UCSD-AML1 (cell line): ENCODE data around the gene ELMO1.

ENCODE experiments used
- DNase-seq: peaks from one replicate; lab custom pipeline; 2025; ENCODE audit not compliant: unreplicated experiment; lab: John Stamatoyannopoulos, UW

The ELMO1 gene

GRCh38 chr7:37071124-37071523 is 377.5 kb downstream of the ELMO1 start:
- DNase-seq = no peak

DNA sequence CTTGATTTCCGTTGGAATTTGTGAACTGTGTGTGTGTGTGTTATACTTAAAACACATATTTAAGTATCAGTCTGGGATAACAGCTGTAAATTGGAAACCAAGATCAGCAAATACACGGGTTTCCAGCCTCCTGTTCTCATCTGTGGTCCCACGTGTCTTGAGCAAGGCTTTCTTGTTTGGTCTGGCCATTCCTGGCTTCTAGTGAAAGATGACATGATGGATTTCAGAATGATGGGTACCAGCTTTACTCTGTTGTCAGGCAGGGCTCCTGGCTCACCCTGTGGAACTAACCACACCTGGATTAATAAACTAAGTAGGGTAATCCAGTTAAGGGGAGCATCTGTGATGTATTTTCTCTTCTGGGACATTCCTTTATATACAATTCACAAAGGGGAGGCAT is 378.2 kb downstream of the ELMO1 start:
- no peak for DNase-seq

GRCh38 chr7:37070031-37070430 is 378.6 kb downstream of the ELMO1 start:
- no peak for DNase-seq

- no peak for DNase-seq
These were observed 379.3 kb downstream of the ELMO1 start for GRCh38 chr7:37069336-37069735.

DNA sequence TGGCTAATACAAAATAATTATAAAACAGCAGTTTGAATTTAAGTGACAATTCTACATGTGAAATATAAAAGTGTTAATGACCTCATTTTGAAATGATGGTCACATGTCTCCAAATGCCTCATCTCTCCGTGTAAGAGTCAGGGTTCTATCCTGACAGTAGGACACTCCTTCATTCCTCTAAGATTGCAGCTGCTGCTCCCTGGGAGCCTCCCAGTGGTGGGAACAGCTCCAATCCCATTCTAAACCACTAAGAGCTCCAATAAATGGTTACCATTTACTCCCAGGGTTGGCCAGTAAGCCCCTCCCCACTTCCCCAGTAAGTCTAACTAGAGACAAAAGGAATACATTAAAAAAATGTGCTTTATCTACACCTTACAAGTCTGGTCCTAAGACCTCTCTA is 379.8 kb downstream of the ELMO1 start:
- DNase-seq = no peak

DNA sequence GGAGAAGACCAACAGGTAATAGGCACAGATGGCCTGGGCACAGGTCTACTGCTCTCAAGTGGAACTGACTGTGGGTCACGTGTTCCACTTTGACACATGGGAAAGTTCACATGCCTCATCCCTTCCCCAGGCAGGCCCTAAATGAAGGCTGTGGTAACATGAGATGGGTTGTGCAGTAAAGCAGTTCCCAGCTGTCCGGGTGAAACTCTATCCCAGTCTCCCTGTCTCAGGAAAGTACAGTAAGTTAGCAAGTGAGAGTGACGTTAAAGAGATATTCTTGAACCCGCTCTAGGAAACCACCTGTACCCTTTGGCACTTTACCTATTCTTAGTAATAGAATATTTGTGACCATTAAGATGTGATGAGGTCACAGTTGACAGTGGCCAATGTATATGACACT is 380.6 kb downstream of the ELMO1 start:
- DNase-seq = no peak

DNA sequence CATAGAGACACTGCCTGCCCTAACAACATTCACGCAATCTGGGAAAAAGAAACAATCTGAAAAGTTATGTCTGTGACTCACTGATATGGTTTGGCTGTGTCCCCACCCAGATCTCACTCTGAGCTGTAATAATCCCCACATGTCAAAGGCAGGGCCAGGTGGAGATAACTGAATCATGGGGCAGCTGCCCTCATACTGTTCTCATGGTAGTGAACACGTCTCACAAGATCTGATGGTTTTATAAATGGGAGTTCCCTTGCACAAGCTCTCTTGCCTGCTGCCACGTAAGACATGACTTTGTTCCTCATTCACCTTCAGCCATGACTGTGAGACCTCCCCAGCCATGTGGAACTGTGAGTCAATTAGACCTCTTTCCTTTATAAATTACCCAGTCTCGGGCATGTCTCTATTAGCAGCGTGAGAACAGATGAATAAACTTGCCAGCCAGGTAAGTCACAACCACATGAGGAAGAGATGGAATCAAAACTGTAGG is 382.8 kb downstream of the ELMO1 start:
- DNase-seq = no peak

DNA sequence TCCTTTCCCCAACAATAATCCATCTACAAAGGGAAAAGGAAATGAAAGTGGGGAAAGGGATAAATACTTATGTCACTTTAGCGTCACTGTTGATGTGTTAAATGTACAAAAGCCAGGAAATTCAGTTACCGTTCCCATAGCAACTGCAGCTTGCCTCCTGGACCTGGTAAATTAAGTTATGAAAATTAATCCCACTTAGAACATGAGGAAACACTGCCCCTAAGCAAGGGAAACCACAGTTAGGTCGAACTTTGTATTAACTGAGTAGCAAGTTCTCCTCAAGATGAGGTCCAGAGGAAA is 386.2 kb downstream of the ELMO1 start:
- no peak for DNase-seq

GRCh38 chr7:37061849-37062559 is 386.7 kb downstream of the ELMO1 start:
- DNase-seq = no peak

DNA sequence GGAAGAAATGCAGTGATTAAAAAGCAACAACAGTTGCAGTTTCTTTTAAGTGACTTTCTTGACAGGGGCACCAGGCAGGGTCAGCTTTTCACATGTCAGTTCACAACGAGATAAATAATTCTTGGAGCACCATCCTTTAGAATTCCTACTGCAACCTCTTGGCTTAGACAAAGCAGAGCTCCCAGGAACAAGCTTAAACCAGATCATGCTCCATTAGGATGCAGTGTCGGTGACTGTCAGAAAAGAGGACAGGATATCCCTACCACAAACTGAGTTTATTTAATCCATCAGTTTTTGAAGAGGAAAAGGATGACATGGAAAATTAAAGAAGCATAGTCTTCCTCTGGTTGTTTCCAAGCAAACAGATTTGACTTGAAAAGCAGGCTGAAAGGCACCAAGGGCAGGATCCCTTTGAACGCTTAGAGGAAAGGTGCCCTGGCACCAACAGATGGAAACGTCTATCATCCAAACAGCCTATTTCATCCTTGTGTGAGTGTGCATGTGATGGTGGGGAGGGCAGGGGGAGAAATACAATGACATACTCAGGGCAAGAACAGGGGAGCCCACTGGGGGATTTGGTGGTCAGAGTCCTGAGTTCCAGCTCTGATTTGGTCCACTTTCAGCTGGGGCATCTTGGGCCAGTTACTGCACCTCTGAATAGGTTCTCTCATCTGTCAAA is 392.3 kb downstream of the ELMO1 start:
- no peak for DNase-seq

DNA sequence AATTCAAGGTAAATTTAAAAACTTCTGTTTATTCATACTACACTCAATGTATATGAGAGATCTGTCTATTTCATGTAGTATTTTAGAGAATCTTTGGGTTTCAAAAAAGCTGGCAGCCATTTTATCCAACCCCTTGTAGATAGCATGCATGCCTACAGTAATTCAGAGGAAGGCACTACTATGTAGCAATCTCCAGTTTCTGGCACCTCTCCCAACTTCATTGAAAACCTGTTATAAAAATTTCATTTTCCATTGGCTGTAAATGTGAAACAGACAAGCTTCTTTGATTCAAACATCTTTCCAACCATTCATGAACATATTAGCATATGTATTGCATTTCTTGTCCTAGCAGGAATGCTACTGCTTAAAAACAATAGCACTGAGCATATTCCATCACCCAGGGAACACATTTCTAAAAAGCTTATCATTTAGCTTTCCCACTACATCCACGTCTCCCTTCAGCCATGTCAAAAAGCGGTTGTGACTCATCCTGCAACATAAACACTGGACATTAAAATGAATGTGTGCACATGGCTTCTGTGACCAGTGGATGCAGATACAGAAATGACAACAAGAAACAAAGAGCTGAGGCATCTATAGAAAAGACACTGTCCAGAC is 393.9 kb downstream of the ELMO1 start:
- no peak for DNase-seq

- peak; percentile 9 for DNase-seq
These were observed 396.0 kb downstream of the ELMO1 start for GRCh38 chr7:37052705-37053104.

DNA sequence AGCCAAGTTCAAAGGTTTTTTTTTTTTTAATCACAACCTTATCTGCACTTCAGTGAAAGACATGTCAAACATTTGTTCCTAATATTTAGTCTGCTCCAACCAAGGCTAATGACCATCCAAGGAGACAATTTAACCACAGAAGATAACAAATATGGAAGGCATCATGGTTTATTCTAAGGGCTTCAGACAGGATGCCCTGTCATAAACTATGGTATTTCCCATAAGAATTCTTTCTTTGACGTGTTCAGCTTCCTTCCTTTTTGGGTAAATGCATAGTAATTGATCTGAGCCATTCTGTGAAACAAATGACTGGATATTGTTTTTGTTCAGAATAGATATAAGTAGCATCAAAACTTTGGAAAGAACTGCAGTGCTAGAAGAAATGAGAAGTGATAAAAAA is 397.9 kb downstream of the ELMO1 start:
- DNase-seq = no peak

- no peak for DNase-seq
These were observed 400.0 kb downstream of the ELMO1 start for GRCh38 chr7:37048674-37049073.

GRCh38 chr7:37047260-37047659 is 401.4 kb downstream of the ELMO1 start:
- no peak for DNase-seq

- no peak for DNase-seq
These were observed 402.1 kb downstream of the ELMO1 start for GRCh38 chr7:37046531-37047079.

DNA sequence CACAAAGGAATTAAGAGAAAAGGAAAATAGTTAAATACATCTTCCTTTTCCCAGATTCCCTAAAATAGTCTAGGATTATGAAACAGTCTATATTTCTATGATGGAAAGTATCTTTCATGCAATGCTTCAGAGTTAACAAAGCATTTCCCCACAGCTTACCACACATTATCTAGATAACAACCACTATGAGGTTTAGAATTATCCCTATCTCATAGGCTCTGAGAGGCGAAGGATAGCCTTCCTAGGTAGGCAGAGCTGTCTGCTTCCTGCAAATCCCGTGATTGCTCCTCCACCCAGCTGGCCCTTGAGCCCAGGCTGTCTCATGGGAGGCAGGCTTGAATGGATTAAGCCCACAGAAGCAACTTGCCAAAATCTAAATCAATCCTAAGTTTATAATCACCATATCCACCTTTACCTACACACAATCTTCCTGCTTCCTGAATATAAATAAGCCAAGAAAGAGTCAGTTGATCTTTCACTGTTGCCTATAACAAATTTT is 402.9 kb downstream of the ELMO1 start:
- DNase-seq = no peak

DNA sequence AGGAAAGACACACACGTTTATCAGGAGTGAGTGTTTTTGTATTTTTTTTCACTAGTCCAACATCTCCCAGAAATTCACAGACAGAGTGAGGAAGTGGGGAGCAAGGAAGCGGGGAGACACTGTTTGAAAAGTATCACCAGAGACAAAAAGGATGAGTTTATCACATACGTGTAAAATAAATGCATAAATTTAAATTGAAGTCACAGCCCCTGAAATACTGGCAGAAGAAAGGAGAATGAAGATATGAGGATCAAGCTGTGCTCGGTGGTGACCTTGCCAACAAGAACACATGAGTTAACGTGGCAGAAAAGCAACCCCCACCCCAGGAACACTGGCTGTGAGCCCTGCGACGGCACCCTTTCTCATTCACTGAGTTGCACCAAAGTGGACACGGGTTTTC is 407.2 kb downstream of the ELMO1 start:
- DNase-seq = no peak

- DNase-seq = no peak
These were observed 408.3 kb downstream of the ELMO1 start for GRCh38 chr7:37040330-37040729.

DNA sequence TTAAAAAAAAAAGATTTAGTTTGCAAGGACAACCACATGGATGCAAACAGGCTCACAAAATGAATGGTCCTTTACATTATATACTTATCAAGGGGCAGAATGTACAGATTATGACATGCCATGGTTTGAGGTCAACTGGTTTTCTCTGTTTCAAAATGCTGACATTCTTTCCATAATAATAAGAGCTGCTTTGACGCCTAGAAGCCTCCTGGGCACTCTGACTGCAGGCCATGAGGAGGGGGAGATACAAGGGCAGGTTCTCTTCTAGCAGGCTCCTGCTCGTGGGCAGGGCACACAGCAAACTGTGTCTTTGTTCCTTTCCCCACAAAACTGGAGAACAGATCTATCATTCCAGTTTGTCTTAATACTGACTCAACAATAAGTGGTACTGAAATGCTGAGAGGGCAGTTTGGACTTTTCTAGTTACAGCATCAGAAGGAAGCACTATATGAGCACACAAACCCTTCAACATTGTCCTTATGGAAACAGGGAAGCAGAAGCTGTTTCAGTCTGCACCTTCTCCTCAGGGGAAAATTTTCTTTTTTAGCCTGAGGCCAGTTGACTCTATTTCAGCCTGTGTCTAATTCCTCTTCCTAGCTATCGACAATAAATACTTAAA is 409.4 kb downstream of the ELMO1 start:
- DNase-seq = no peak

DNA sequence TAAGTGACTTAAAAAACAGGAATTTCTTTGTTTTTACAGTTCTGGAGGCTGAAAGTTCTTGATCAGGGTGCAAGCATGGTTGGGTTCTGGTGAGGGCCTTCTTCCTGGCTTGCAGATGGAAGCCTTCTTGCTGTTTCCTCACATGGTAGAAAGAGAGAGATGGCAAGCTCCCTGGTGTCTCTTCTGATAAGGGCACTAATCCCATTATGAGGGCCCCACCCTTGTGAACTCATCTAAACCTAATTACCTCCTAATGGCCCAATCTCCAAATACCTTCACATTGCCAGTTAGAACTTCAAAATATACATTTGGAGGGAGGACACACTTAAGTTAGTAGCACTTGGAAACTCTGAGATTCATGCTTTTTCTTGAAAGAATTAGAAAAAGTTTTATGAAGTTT is 410.0 kb downstream of the ELMO1 start:
- DNase-seq = no peak

- DNase-seq = no peak
These were observed 411.4 kb downstream of the ELMO1 start for GRCh38 chr7:37037286-37037685.
